HL-60 (cell line): ENCODE results near the gene NQO2.
A peak's percentile ranks its signal among the peaks of the same experiment; 100 is the strongest.
"Not testable (repeated sequence)": the region's sequence is repeated elsewhere in the genome, so short reads cannot be mapped to it uniquely, and the experiment has no call there.

Experiments
- DNase-seq, 2 experiments: peaks; one replicate each; pipeline ENCODE4 v3.0.0-alpha.2; 2010 to 2020; ENCODE audit warnings: low read depth in 1 of 2, low spot score in 1 of 2
- H3K27ac ChIP-seq: fragments of 250-450 bp; sonication (Bioruptor Pico); replicated peaks from 2 replicates; pipeline ENCODE4 v1.5.1; 2020; ENCODE audit warnings: mild to moderate bottlenecking, moderate library complexity
- H3K27me3 ChIP-seq: fragments of 250-450 bp; sonication (Bioruptor Pico); 2 replicates; pipeline ENCODE4 v1.5.1; 2021; ENCODE audit warnings: mild to moderate bottlenecking, moderate library complexity; ENCODE audit not compliant: insufficient read depth, poor library complexity, severe bottlenecking
- H3K4me3 ChIP-seq: replicated peaks from 2 replicates; pipeline ENCODE4 v1.5.1; 2011; ENCODE audit warnings: mild to moderate bottlenecking, control low read depth, low read length; ENCODE audit not compliant: insufficient read depth
- GABPA ChIP-seq: IDR thresholded peaks from 2 replicates; pipeline ENCODE4 v1.6.1; 2012; ENCODE audit warnings: low read depth
- POLR2AphosphoS5 ChIP-seq: IDR thresholded peaks from 2 replicates; pipeline ENCODE4 v1.6.1; 2012; ENCODE audit warnings: low read depth
- REST ChIP-seq: IDR thresholded peaks from 2 replicates; pipeline ENCODE4 v1.6.1; 2012; ENCODE audit warnings: low read depth; ENCODE audit not compliant: insufficient replicate concordance
- SPI1 ChIP-seq: IDR thresholded peaks from 2 replicates; pipeline ENCODE4 v1.6.1; 2012; ENCODE audit warnings: low read depth, mild to moderate bottlenecking, borderline replicate concordance
- TF ChIP-seq, protein P1 (sequence below): IDR thresholded peaks from one replicate; pipeline ENCODE4 v1.5.1; 2011; ENCODE audit warnings: low read length, control low read depth, inconsistent platforms; ENCODE audit not compliant: insufficient read depth

NQO2 gene

GRCh38 chr6:3019065-3019464, 19.4 kb downstream of the NQO2 start:
- no peak for TF ChIP-seq REST
- H3K27me3 ChIP-seq, result no peaks in the 10 kb centered on the region
- no peak overlapping the region; the same call in none of the 2 replicates for H3K27ac ChIP-seq
- H3K4me3 ChIP-seq, result no peak overlapping the region
- no peak for DNase-seq

GRCh38 chr6:3019749-3020320, 20.1 kb downstream of the NQO2 start:
- no peak overlapping the region for H3K4me3 ChIP-seq
- TF ChIP-seq POLR2AphosphoS5 (no peak), REST (no peak), GABPA (no peak), SPI1 (no peak)
- TF ChIP-seq, protein P1, sequence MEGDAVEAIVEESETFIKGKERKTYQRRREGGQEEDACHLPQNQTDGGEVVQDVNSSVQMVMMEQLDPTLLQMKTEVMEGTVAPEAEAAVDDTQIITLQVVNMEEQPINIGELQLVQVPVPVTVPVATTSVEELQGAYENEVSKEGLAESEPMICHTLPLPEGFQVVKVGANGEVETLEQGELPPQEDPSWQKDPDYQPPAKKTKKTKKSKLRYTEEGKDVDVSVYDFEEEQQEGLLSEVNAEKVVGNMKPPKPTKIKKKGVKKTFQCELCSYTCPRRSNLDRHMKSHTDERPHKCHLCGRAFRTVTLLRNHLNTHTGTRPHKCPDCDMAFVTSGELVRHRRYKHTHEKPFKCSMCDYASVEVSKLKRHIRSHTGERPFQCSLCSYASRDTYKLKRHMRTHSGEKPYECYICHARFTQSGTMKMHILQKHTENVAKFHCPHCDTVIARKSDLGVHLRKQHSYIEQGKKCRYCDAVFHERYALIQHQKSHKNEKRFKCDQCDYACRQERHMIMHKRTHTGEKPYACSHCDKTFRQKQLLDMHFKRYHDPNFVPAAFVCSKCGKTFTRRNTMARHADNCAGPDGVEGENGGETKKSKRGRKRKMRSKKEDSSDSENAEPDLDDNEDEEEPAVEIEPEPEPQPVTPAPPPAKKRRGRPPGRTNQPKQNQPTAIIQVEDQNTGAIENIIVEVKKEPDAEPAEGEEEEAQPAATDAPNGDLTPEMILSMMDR, result no peak
- H3K27me3 ChIP-seq, result no peaks in the 10 kb centered on the region
- no peak overlapping the region; the same call in 1 of the 2 replicates for H3K27ac ChIP-seq
- no peak for DNase-seq

DNA sequence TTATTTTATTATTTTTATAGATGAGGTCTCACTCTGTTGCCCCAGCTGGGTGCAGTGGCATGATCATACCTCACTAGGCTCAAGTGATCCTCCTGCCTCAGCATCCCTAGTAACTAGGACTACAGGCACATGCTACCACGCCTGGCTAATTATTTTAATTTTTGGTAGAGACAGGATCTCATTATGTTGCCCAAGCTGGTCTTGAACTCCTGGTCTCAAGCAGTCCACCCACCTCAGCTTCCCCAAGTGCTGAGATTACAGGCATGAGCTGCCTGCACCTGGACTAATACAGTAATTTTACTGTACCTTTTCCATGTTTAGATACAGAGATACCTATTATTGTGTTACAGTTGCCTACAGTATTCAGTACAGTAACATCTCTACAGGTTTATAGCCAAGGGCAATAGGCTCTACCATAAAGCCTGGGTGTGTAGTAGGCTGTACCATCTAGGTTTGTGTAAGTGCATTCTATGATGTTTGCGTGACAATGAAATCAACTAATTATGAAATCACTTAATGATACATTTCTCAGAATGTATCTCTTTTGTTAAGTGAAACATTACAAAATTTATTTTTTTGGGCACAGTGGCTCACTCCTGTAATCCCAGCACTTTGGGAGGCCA, 21.4 kb downstream of the NQO2 start:
- not testable (repeated sequence) for H3K27ac ChIP-seq, H3K4me3 ChIP-seq, H3K27me3 ChIP-seq, DNase-seq

GRCh38 chr6:3022765-3023662, 23.3 kb downstream of the NQO2 start:
- peak; percentile 68 for DNase-seq
- peak overlapping the region; percentile 53 for H3K4me3 ChIP-seq
- TF ChIP-seq GABPA (no peak), SPI1 (peak; percentile 55; the same call in 1 of the 2 replicates), POLR2AphosphoS5 (no peak; the same call in 1 of the 2 replicates)
- TF ChIP-seq, protein P1, result no peak
- no peaks in the 10 kb centered on the region for H3K27me3 ChIP-seq
- H3K27ac ChIP-seq, result peak overlapping the region; percentile 89
